B cell (primary cell): Measurements from ENCODE around the gene PCDHAC2. TPM values are rescaled to one million over a fixed set of nuclear protein-coding genes. Genes with fewer than 3 reads are reported as not detected.

Experiments used
- ATAC-seq: fragments of 200-7000 bp; cut with Tn5 transposase; one replicate; pipeline ENCODE4 v1.10.0; 2021; ENCODE audit warnings: low read depth, mild to moderate bottlenecking, moderate number of reproducible peaks, moderate library complexity
- CTCF ChIA-PET: fragments of 350-600 bp; sonication (Branson Sonifier 250); formaldehyde crosslinking; loops from one replicate; lab custom pipeline; 2021; ENCODE audit warnings: antibody characterized with exemption, inconsistent platforms; lab: Charles Lee
- POLR2A ChIA-PET: fragments of 350-600 bp; sonication (Branson Sonifier 250); formaldehyde crosslinking; loops from one replicate; lab custom pipeline; 2021; ENCODE audit warnings: antibody characterized with exemption; lab: Charles Lee
- DNase-seq: peaks from one replicate; pipeline ENCODE4 v3.0.0; 2013
- H2AFZ ChIP-seq: 2 replicates; pipeline ENCODE4 v1.6.1; 2012; ENCODE audit warnings: mild to moderate bottlenecking, low read depth, low read length; ENCODE audit not compliant: insufficient read depth, poor library complexity, severe bottlenecking
- H3K27ac ChIP-seq, 2 donors: 1 replicate in 1 of 2; 2 replicates in 1 of 2; pipeline ENCODE4 v1.5.1; 2012 to 2013; ENCODE audit warnings: low read length in 2 of 2, mild to moderate bottlenecking in 2 of 2, moderate library complexity in 1 of 2
- H3K27me3 ChIP-seq, 4 experiments: fragments of 200-600 bp in 1 of 4; sonication (generic) in 1 of 4; replicated peaks in 1 of 4; 1 replicate in 2 of 4; 2 replicates in 2 of 4; pipeline versions ENCODE4 v1.6.1 to v1.7.0; 2013 to 2016; ENCODE audit warnings: low read length in 3 of 4, mild to moderate bottlenecking in 2 of 4, mixed read lengths in 1 of 4, moderate library complexity in 1 of 4; ENCODE audit not compliant: insufficient read depth in 4 of 4, control insufficient read depth in 3 of 4; ENCODE audit errors: control extremely low read depth in 1 of 4
- H3K36me3 ChIP-seq, 2 experiments: replicated peaks in 1 of 2; 1 replicate in 1 of 2; 2 replicates in 1 of 2; pipeline versions ENCODE4 v1.6.1 to v1.7.1; 2013; ENCODE audit warnings: low read length in 1 of 2; ENCODE audit not compliant: insufficient read depth in 2 of 2, control insufficient read depth in 1 of 2; ENCODE audit errors: control extremely low read depth in 1 of 2, extremely low read depth in 1 of 2
- H3K4me1 ChIP-seq, 2 donors: fragments of 200-600 bp in 1 of 2; sonication (generic) in 1 of 2; 1 replicate in 1 of 2; 2 replicates in 1 of 2; pipeline versions ENCODE4 v1.5.1 to v1.6.1; 2013 to 2017; ENCODE audit warnings: low read length in 2 of 2; ENCODE audit not compliant: control insufficient read depth in 2 of 2, insufficient read depth in 2 of 2
- H3K4me2 ChIP-seq: replicated peaks from 2 replicates; pipeline ENCODE3; 2012; ENCODE audit warnings: mild to moderate bottlenecking, low read depth, low read length; ENCODE audit not compliant: poor library complexity, severe bottlenecking
- H3K4me3 ChIP-seq, 5 experiments: fragments of 200-600 bp in 1 of 5; sonication (generic) in 1 of 5; 1 replicate in 3 of 5; 2 replicates in 2 of 5; pipeline versions ENCODE4 v1.5.1 to v1.7.0; 2011 to 2016; ENCODE audit warnings: low read length in 4 of 5, mild to moderate bottlenecking in 4 of 5, low read depth in 2 of 5, control low read depth in 1 of 5, moderate library complexity in 1 of 5; ENCODE audit not compliant: insufficient read depth in 1 of 5; ENCODE audit errors: control extremely low read depth in 1 of 5, extremely low read depth in 1 of 5
- H3K79me2 ChIP-seq: fragments of 200-600 bp; sonication (generic); one replicate; pipeline ENCODE4 v1.6.0; 2016; ENCODE audit warnings: low read length; ENCODE audit not compliant: control insufficient read depth, insufficient read depth
- H3K9ac ChIP-seq: fragments of 200-600 bp; sonication (generic); 2 replicates; pipeline ENCODE4 v1.6.1; 2017; ENCODE audit warnings: mild to moderate bottlenecking, low read length, moderate library complexity
- H3K9me3 ChIP-seq, 3 donors: one replicate each; pipeline versions ENCODE4 v1.6.1 to v1.7.1; 2013; ENCODE audit warnings: low read length in 2 of 3; ENCODE audit not compliant: control insufficient read depth in 2 of 3, insufficient read depth in 1 of 3; ENCODE audit errors: control extremely low read depth in 1 of 3
- H4K20me1 ChIP-seq: 2 replicates; pipeline ENCODE4 v1.6.0; 2012; ENCODE audit warnings: mild to moderate bottlenecking, low read length; ENCODE audit not compliant: insufficient read depth, control insufficient read depth, poor library complexity, severe bottlenecking
- H3K27ac Mint-ChIP-seq: one replicate; pipeline ENCODE4 v1.8.0; 2021; ENCODE audit warnings: mixed read lengths
- H3K27me3 Mint-ChIP-seq: one replicate; pipeline ENCODE4 v1.8.0; 2021; ENCODE audit warnings: mixed read lengths
- H3K4me1 Mint-ChIP-seq: one replicate; pipeline ENCODE4 v1.8.0; 2021; ENCODE audit warnings: mixed read lengths
- H3K4me3 Mint-ChIP-seq: one replicate; pipeline ENCODE4 v1.8.0; 2021; ENCODE audit warnings: mixed read lengths
- H3K9me3 Mint-ChIP-seq: one replicate; pipeline ENCODE4 v1.8.0; 2022; ENCODE audit warnings: mixed read lengths; ENCODE audit not compliant: insufficient read depth
- CTCF ChIP-seq: fragments of 200-600 bp; IDR thresholded peaks from one replicate; pipeline ENCODE4 v1.8.0; 2022; ENCODE audit warnings: antibody characterized with exemption, mild to moderate bottlenecking
- EZH2 ChIP-seq: IDR thresholded peaks from 2 replicates; pipeline ENCODE4 v1.6.1; 2012; ENCODE audit warnings: borderline replicate concordance, low read depth, mild to moderate bottlenecking, moderate library complexity, low read length; ENCODE audit not compliant: insufficient read depth, poor library complexity, severe bottlenecking
- WGBS: methylation state at CpG from one replicate; pipeline ENCODE4 v1.1.5; 2013; ENCODE audit warnings: missing lambda C conversion rate; ENCODE audit not compliant: insufficient coverage; 5-methylcytosine and 5-hydroxymethylcytosine counted together
- intact Hi-C: fragments of 100-400 bp; cut with micrococcal nuclease; formaldehyde crosslinking; loops from one replicate; pipeline ENCODE4 v1.10.0; 2022
- polyA plus RNA-seq: library from polyadenylated mRNA; depleted of rRNA; stranded (reverse); fragments of >200 nt; gene quantifications from 2 replicates; pipeline ENCODE4 v1.2.3, GENCODE V29; 2012
- total RNA-seq, 2 donors: library from RNA; stranded (reverse); fragments of 120-200 nt in 1 of 2; gene quantifications; 1 replicate in 1 of 2; 2 replicates in 1 of 2; pipeline versions ENCODE4 v1.2.3 to v1.2.4, GENCODE V29; 2013 to 2022

PCDHAC2 gene
- total and polyA plus RNA-seq, 2 donors (not counting 1 experiment from before 2014, with no cell fraction given): not detected

GRCh38 chr5:140982083-140982716, 15.9 kb downstream of the PCDHAC2 start:
- no peak for DNase-seq
- Mint-ChIP-seq H3K27ac (no peak overlapping the region), H3K9me3 (no peaks in the 10 kb centered on the region), H3K4me1 (no peaks in the 10 kb centered on the region), H3K4me3 (no peak overlapping the region), H3K27me3 (peaks cover 10% of the 10 kb centered on the region)
- TF ChIP-seq EZH2: no peak
- TF ChIP-seq CTCF: no peak
- Histone ChIP-seq H3K9ac (no peak overlapping the region), H3K4me2 (no peak overlapping the region), H3K4me1 (no peaks in the 10 kb centered on the region), H3K36me3 (no peaks in the 10 kb centered on the region), H3K4me3 (no peak overlapping the region), H3K27ac (no peak overlapping the region), H3K9me3 (no peaks in the 10 kb centered on the region), H2AFZ (no peak overlapping the region), H3K79me2 (no peaks in the 10 kb centered on the region), H4K20me1 (no peaks in the 10 kb centered on the region), H3K27me3 (no peaks in the 10 kb centered on the region)
- CTCF ChIA-PET: no interaction called here
- POLR2A ChIA-PET: no interaction called here
- WGBS: 88% methylated on average over 4 of the region's 5 CpGs
- intact Hi-C loops: no loop called here
- ATAC-seq: no peak

- no peak overlapping the region for H3K27ac Mint-ChIP-seq
- H4K20me1 ChIP-seq: no peaks in the 10 kb centered on the region
- 17% methylated on average over 2 of the region's 3 CpGs for WGBS
- no peak overlapping the region for H3K4me3 Mint-ChIP-seq
- H3K9ac ChIP-seq: no peak overlapping the region
- ChIA-PET CTCF (interaction anchor here (0.6 kb wide), 1 partner anchor 209 kb away, joined by 3 read pairs; no protein-coding TSS in a partner anchor), POLR2A (no interaction called here)
- no peaks in the 10 kb centered on the region for H3K36me3 ChIP-seq
- H3K9me3 ChIP-seq: no peaks in the 10 kb centered on the region
- DNase-seq: no peak
- TF ChIP-seq EZH2 (no peak), CTCF (no peak)
- no peaks in the 10 kb centered on the region for H3K27me3 ChIP-seq
- H3K4me1 Mint-ChIP-seq: no peaks in the 10 kb centered on the region
- no peaks in the 10 kb centered on the region for H3K9me3 Mint-ChIP-seq
- intact Hi-C loops: no loop called here
- H3K4me1 ChIP-seq: no peaks in the 10 kb centered on the region
- H3K4me3 ChIP-seq: no peak overlapping the region
- no peak overlapping the region for H3K4me2 ChIP-seq
- no peak overlapping the region for H3K27ac ChIP-seq
- ATAC-seq: no peak
- H3K27me3 Mint-ChIP-seq: peaks cover 10% of the 10 kb centered on the region
- H2AFZ ChIP-seq: no peak overlapping the region
- no peaks in the 10 kb centered on the region for H3K79me2 ChIP-seq
Measured at GRCh38 chr5:140986117-140986521, 19.8 kb downstream of the PCDHAC2 start.
